Measurements from ENCODE around the gene ACER3.

- no peak for TF ChIP-seq POLR2A (IDR thresholded peaks at IDR 0.05)
- no peak for TF ChIP-seq CTCF (IDR thresholded peaks at IDR 0.05)
Measured at GRCh38 chr11:76946223-76946622, 85.5 kb downstream of the ACER3 start.

Data from gastroesophageal sphincter (tissue), 3 donors.